Esophagus squamous epithelium (tissue), 5 donors: ENCODE results near the gene AMPD2. TPM values are rescaled to one million over a fixed set of nuclear protein-coding genes. Genes with fewer than 3 reads are reported as not detected.

Source experiments
- DNase-seq: peaks from one replicate; lab custom pipeline; 2025; lab: John Stamatoyannopoulos, UW
- H3K27ac ChIP-seq, 4 donors: fragments of 200-600 bp; sonication (generic); one replicate each; pipeline ENCODE4 v1.5.1; 2016 to 2019; ENCODE audit warnings: mild to moderate bottlenecking in 1 of 4
- H3K27me3 ChIP-seq, 4 donors: fragments of 200-600 bp; sonication (generic); 1 replicate in 3 of 4; 2 replicates in 1 of 4; pipeline versions ENCODE4 v1.5.1 to v1.6.0; 2017 to 2021; ENCODE audit warnings: antibody characterized with exemption in 1 of 4
- H3K36me3 ChIP-seq, 3 donors: fragments of 200-600 bp; sonication (generic); one replicate each; pipeline ENCODE4 v1.5.1; 2016 to 2019
- H3K4me1 ChIP-seq, 3 donors: fragments of 200-600 bp; sonication (generic); one replicate each; pipeline ENCODE4 v1.5.1; 2017 to 2019
- H3K4me3 ChIP-seq, 4 donors: fragments of 200-600 bp; sonication (generic); 1 replicate in 3 of 4; 2 replicates in 1 of 4; pipeline ENCODE4 v1.5.1; 2016 to 2019; ENCODE audit warnings: mild to moderate bottlenecking in 2 of 4, moderate library complexity in 1 of 4
- H3K9me3 ChIP-seq, 3 donors: fragments of 200-600 bp; sonication (generic); one replicate each; pipeline ENCODE4 v1.5.1; 2016 to 2019
- CTCF ChIP-seq, 6 experiments: fragments of 450-650 bp in 4 of 6; fragments of 200-600 bp in 2 of 6; sonication (generic) in 2 of 6; IDR thresholded peaks; one replicate each; pipeline ENCODE4 v1.5.1; 2016 to 2019; ENCODE audit warnings: antibody characterized with exemption in 6 of 6, mild to moderate bottlenecking in 4 of 6, moderate library complexity in 4 of 6
- POLR2A ChIP-seq, 4 donors: fragments of 450-650 bp; IDR thresholded peaks; one replicate each; pipeline ENCODE4 v1.6.1; 2017; ENCODE audit warnings: antibody characterized with exemption in 4 of 4, mild to moderate bottlenecking in 4 of 4, moderate library complexity in 3 of 4
- WGBS, 2 donors: methylation state at CpG; one replicate each; pipeline ENCODE4 v1.1.5; 2018; 5-methylcytosine and 5-hydroxymethylcytosine counted together
- intact Hi-C: fragments of 100-400 bp; cut with DNase I; formaldehyde crosslinking; loops from one replicate; pipeline ENCODE4 v1.15.0; 2022
- total RNA-seq, 4 donors: library from RNA; depleted of rRNA; stranded (reverse); fragments of >200 nt; gene quantifications; one replicate each; pipeline ENCODE4 v1.1.0, GENCODE V29; 2016
- donor health status: DM: yes; HTN: yes; CAD: no.

AMPD2 gene
- total RNA-seq, 4 donors from 2014 or later: 18.5 to 51.5 (median 24.4) TPM

- DNase-seq: no peak
- Histone ChIP-seq H3K4me1 (peaks cover 25 to 68% (median 30%) of the 10 kb centered on the region in 3 donors), H3K4me3 (peak overlapping the region; percentile 52 to 86 (median 63)), H3K36me3 (no peaks in the 10 kb centered on the region), H3K27ac (peak overlapping the region; percentile 78 to 86 (median 83)), H3K27me3 (no peaks in the 10 kb centered on the region), H3K9me3 (no peaks in the 10 kb centered on the region)
- 41 to 42% methylated on average over 8 to 9 of the region's 9 CpGs for WGBS, 2 donors
- intact Hi-C loops: no loop called here
- TF ChIP-seq CTCF (IDR thresholded peaks at IDR 0.05) (no peak), POLR2A (IDR thresholded peaks at IDR 0.05) (no peak)
Observed at GRCh38 chr1:109618661-109619575, 719 bp upstream of the AMPD2 start.

- H3K36me3 ChIP-seq: no peaks in the 10 kb centered on the region
- no peak for DNase-seq
- 0% methylated on average over 1 to 5 of the region's 9 CpGs for WGBS, 2 donors
- peaks cover 33 to 83% (median 34%) of the 10 kb centered on the region in 3 donors for H3K4me1 ChIP-seq
- no peak for TF ChIP-seq POLR2A (IDR thresholded peaks at IDR 0.05)
- TF ChIP-seq CTCF (IDR thresholded peaks at IDR 0.05): no peak
- intact Hi-C loops: no loop called here
- peak overlapping the region; percentile 52 to 86 (median 63) for H3K4me3 ChIP-seq
- no peaks in the 10 kb centered on the region for H3K27me3 ChIP-seq
- H3K27ac ChIP-seq: peak overlapping the region; percentile 78 to 86 (median 83)
- no peaks in the 10 kb centered on the region for H3K9me3 ChIP-seq
Observed at GRCh38 chr1:109620401-109620791, 759 bp downstream of the AMPD2 start.

- Histone ChIP-seq H3K4me3 (peak overlapping the region; percentile 52 to 86 (median 63)), H3K27ac (peak overlapping the region; percentile 78 to 86 (median 83)), H3K27me3 (no peaks in the 10 kb centered on the region), H3K36me3 (peaks cover 0 to 4% (median 0%) of the 10 kb centered on the region in 3 donors), H3K4me1 (peaks cover 33 to 87% (median 34%) of the 10 kb centered on the region in 3 donors), H3K9me3 (no peaks in the 10 kb centered on the region)
- intact Hi-C loops: no loop called here
- WGBS, 2 donors: 0% methylated on average over 1 of the region's 18 CpGs
- no peak for TF ChIP-seq CTCF (IDR thresholded peaks at IDR 0.05)
- peak in 1 of 4 donors; percentile 37 for TF ChIP-seq POLR2A (IDR thresholded peaks at IDR 0.05)
- DNase-seq: peak; percentile 75
Observed at GRCh38 chr1:109620841-109621286, 1.2 kb downstream of the AMPD2 start.

- no peaks in the 10 kb centered on the region for H3K9me3 ChIP-seq
- peaks cover 33 to 85% (median 34%) of the 10 kb centered on the region in 3 donors for H3K4me1 ChIP-seq
- WGBS, 2 donors: 26 to 35% methylated on average over 8 to 11 of the region's 13 CpGs
- TF ChIP-seq POLR2A (IDR thresholded peaks at IDR 0.05): no peak
- TF ChIP-seq CTCF (IDR thresholded peaks at IDR 0.05): no peak
- no peaks in the 10 kb centered on the region for H3K27me3 ChIP-seq
- intact Hi-C loops: no loop called here
- DNase-seq: no peak
- peaks cover 0 to 11% (median under 1%) of the 10 kb centered on the region in 3 donors for H3K36me3 ChIP-seq
- H3K4me3 ChIP-seq: peak overlapping the region; percentile 52 to 86 (median 63)
- H3K27ac ChIP-seq: peak overlapping the region; percentile 78 to 86 (median 83)
Observed at GRCh38 chr1:109621379-109622136, 1.9 kb downstream of the AMPD2 start.
